ENCODE data around the gene NDUFV3.
"Not testable (repeated sequence)": the region's sequence is repeated elsewhere in the genome, so short reads cannot be mapped to it uniquely, and the experiment has no call there.

Gene NDUFV3

DNA sequence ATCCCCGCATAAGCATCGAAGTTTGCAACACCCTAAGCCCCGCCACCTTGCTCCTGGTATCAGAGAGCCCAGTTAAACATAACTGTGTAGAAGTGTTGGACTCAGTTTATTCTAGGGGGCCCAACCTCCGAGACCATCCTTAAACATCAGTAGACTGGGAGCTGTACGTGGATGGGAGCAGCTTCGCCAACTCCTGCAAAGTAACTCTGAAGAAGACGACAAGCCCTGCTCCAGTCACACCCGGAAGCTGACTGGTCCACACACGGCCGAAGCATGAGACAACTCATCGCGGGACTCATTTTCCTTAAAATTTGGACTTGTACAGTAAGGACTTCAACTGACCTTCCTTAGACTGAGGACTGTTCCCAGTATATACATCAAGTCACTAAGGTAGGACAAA lies 40.9 kb downstream of the NDUFV3 start:
- DNase-seq (ENCODE audit: low read depth, low spot score): not testable (repeated sequence)

DNA sequence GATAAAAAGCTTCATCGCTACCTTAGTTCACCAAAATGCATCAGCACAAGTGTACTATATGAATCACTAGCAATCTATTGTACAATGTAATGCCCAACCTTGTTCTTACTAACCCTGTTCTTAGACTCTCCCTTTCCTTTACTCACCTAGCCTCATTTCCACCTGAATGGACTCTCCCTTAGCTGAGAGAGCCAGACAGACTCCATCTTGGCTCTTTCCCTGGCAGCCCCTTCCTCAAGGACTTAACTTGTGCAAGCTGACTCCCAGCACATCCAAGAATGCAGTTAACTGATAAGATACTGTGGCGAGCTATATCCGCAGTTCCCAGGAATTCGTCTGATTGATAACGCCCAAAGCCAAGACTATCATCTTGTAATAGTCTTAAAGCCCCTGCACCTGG lies 43.3 kb downstream of the NDUFV3 start:
- DNase-seq (ENCODE audit: low read depth, low spot score): not testable (repeated sequence)

DNA sequence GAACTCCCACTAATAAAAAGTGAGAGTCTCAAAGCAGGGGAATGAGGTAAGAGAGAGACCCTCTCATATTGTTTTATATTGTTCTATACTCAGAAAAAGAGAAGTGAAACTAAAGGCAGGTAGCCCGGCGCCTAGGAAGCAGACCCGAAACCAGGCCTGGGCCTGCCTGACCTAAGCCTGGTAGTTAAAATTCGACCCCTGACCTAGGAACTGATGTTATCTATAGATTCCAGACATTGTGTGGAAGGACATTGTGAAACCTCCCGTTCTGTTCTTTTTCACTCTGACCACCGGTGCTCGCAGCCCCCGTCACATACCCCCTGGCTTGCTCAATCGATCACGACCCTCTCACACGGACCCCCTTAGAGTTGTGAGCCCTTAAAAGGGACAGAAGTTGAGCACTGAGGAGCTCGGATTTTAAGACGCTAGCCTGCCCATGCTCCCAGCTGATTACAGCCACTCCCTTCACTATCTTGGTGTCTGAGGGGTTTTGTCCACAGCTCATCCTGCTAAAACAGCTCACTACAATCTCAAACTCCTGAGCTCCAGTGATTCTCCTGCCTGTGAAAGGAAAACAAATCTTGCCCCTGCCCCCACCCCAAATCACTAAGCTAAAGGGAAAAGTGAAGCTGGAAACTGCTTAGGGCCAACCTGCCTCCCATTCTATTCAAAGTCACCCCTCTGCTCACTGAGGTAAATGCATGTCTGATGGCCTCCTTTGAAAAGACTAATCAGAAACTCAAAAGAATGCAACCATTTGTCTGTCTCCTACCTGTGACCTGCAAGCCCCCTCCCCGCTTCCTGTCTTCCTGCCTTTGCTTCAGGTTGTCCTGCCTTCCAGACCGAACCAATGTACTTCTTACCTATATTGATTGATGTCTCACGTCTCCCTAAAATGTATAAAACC lies 44.2 kb downstream of the NDUFV3 start:
- DNase-seq (ENCODE audit: low read depth, low spot score): not testable (repeated sequence)

DNA sequence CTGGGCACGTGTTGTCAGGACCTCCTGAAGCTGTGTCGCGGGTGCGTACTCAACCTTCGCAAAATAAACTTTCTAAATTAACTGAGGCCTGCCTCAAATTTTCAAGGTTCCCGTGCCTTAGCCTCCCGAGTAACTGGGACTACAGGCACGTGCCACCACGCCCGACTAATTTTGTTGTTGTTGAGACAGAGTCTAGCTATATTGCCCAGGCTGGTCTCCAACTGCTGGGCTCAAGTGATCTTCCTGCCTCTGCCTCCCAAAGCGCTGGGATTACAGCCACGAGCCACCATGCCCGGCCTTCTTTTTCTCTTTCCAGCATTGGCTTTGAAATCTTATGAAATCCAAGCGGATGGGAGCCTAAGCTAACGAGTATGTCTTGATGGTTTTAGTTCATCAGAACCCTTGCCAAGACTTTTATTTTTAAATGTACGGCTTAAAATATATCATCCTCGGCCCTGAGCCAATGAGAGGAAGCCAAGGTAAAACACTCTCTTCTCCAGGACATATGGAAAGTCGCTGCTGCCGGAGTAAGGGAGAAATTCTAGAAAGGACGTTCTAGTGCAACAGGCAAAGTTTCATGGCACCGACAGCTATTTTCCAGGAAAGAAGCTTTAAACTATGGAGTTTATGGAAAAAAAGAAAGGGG lies 45.0 kb downstream of the NDUFV3 start:
- no peak for DNase-seq (ENCODE audit: low read depth, low spot score)

DNA sequence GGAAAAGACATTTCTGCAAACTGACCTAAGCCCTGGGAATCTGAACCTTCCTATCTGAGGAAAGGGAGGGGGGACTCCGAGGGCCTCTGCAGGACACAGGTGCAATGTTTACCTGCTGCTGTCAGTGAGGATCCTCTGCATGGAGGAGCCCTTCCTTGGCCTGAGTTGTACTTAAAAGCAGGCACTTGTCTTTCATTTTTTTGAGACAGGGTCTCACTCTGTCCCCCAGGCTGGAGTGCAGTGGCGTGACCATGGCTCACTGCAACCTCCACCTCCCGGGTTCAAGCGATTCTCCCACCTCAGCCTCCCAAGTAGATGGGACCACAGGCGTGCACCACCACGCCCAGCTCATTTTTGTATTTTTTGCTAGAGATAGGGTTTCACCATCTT lies 45.5 kb downstream of the NDUFV3 start:
- DNase-seq (ENCODE audit: low read depth, low spot score): not testable (repeated sequence)

DNA sequence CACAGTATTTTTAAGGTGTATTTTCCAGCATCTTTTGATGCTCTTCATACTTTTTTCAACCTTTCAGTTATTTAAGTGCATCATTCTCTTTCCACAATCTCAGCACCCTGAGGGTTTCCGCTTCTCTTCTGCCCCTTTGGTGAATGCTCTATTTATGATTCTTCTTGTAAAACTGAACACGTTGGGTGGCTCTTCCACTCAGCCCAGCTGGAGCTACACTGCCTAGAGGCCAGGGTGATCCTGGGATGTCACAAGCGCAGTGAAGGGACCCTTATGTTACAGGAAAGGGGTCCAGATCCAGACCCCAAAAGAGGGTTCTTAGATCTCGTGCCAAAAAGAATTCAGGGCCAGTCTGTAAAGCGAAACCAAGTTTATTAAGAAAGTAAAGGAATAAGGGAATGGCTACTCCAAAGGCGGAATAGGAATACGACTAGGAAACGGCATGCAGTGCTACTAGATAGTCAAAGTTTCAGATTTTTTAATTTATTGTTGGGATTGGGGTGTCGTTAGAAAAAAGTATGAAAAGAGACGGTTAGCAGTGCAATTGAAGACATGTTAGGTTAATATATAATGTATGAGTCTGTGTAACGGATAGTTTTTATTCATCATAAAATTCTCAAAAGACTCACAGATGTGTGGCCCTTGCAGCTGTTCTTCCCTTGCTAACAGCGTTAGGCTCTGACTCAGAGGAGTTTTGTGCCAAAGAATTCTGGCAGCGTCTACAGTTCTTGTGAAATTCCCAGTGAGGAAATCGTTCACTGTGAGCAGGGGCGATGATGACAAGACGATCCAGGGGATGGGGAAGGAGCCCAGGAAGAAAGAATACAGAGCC lies 46.7 kb downstream of the NDUFV3 start:
- peak; percentile 95 for DNase-seq (ENCODE audit: low read depth, low spot score)

DNA sequence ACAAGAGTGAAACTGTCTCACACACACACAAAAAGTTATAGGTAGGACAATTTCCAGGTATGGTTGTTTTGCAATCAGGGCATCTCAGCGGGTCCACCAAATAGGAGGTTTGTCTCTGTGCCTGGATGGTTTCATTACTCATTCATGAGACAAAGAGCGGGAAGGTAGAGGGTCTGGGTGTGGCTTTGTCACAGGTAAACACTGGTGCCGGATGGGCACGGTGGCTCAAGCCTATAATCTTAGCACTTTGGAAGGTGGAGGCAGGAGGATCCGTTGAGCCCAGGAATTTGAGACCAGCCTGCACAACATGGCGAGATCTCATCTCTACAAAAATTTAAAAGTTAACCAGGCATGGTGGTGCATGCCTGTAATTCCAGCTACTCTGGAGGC lies 48.6 kb downstream of the NDUFV3 start:
- no peak for DNase-seq (ENCODE audit: low read depth, low spot score)

DNA sequence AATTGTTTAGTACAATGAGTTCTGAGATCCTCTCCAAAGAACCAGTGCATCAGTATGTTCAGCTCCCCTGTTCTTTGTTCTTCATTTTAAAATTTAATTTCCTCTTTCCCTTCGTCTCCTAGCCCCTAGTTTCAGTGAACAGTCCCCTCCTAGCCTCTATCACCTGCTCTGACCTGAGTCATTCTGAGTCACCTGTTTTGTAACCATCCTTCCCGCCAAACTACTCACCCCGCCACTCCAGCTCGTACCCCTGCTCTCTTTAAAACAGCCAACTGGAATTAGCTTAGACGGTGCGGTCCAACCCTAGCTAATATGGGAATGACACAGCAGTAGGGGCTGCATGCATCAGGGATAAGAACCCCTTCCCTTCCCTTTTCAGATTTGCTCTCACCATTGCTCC lies 49.1 kb downstream of the NDUFV3 start:
- DNase-seq (ENCODE audit: low read depth, low spot score): no peak

DNA sequence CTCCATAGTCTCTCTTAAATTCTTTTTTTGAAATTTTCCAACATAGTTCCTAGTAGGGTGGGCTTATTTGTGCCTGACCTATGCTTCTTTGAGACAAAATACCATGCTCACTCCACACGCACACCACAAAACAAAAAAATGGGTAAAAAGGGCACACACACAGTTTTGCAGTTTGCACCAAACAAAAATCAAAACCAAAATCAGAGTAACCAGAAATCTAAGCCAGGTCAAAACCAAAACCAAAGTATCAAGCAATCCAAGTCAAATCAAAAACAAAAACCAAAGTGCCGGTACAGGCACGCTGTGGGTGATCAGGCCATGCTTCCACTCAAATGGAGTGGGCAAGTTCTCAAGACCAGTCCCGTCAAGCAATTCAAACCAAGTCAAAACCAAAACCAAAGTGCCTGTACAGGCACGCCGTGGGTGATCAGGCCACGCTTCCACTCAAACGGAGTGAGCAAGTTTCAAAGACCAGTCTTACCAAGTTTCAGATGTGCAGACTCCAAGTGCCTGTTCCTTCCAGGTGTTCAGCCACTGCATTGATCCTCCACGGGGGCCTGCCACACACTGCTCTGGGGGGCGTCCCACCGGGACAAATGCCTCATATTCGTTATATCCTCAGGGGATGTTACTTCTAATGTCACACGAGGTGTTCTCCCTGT lies 56.1 kb downstream of the NDUFV3 start:
- DNase-seq (ENCODE audit: low read depth, low spot score): not testable (repeated sequence)

DNA sequence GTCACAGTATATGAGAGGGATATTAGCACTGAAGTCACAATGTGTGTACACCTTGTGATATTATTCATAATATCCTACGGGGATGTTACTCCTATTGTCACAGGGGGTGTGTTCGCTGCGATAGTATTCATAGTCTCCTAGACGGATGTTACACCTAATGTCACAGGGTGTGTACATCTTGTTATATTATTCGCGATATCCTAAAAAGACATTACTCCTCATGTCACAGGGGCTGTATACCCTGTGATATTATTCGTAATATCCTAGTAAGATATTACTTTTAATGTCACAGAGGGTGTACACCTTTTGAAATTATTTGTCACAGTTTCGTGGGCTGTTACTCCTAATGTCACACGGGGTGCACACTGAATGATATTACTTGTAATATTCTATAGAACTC lies 58.1 kb downstream of the NDUFV3 start:
- DNase-seq (ENCODE audit: low read depth, low spot score): not testable (repeated sequence)

DNA sequence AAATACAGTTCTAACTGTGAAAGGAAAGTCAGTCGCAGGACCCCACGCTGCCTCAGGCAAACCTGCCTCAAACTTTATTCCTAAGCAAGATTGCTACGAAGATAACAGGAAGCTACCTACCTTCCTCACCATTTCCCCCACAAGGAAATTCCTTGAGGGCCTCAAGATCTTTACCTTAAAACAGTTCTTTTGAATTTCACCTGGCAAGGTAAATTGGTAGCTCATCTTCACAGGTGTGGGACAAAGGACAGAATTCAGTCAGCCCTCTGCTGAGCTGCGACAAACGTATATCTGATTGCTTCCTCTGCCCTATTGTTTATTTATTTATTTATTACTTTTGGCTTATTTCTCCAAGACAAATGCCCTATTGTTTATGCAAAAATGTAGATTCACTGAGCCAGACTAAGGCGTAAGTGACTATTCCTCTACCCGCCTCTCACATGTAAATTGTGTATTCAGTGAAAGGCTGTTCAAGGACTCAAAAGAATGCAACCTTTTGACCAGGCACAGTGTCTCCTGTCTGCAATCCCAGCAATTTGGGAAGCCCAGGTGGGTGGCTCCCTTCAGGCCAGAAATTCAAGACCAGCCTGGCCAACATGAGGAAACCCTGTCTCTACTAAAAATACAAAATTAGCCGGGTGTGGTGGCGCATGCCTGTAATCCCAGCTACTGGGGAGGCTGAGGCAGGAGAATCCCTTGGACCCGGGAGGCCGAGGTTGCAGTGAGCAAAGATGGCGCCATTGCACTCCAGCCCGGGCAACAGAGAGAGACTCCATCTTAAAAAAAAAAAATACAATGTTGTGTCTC lies 63.9 kb downstream of the NDUFV3 start:
- DNase-seq (ENCODE audit: low read depth, low spot score): no peak

DNA sequence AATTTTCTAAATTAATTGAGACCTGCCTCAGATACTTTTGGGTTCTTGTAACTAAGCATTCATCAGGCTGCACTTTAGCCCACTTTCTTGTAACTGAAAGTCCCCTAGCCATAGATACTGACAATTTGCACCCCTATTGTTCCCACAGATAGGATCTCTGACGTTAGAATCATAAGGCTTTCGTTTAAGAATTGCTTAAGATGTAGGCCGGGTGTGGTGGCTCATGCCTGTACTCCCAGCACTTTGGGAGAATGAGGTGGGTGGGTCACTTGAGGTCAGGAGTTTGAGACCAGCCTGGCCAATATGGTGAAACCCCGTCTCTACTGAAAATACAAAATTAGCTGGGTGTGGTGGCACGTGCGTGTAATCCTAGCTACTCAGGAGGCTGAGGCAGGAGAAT lies 65.0 kb downstream of the NDUFV3 start:
- not testable (repeated sequence) for DNase-seq (ENCODE audit: low read depth, low spot score)

DNA sequence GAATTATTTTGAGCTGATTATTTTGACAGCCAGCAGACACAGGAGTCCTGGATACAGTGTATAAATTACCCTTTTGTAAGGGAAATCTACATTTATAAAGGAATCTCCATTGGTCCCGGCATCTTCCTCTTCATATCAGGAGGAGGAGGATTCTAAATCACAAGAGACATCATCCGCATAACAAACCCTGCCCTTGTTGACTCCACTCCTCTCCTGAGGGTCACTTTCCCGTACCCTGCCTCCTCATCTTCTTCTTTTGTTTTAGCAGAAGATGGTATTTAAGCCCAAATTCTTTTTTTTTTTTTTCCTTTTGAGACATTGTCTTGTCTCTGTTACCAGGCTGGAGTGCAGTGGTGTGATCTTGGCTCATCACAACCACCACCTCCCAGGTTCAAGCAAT lies 66.6 kb downstream of the NDUFV3 start:
- DNase-seq (ENCODE audit: low read depth, low spot score): no peak

DNA sequence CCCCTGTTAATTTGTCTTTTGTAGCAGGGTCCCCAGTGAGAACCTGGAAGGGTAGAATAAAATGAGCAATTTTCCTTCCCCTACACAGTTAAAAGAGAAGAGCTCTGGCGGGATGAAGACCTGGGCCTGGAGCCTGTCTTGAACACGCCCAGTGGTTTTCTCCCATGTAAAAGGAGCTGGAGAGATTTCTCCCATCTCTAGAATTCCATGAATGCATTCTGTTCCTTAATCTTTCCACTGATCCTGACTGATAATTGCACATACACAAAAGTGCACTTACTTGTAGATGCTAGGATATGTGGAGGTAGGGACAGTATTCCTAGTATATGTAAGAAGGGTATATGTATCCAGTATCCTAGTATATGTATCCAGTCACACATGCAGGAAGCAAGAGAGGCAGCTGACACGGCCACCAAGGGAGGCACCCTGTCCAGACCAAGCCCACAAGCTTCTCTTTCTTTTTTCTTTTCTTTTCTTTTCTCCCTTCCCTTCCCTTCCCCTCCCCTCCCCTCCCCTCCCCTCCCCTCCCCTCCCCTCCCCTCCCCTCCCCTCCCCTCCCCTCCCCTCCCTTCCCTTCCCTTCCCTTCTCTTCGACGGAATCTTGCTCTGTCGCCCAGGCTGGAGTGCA lies 69.4 kb downstream of the NDUFV3 start:
- peak; percentile 7 for DNase-seq (ENCODE audit: low read depth, low spot score)

All from astrocyte of the hippocampus (primary cell).